ENCODE measurements around the gene NSUN7. TPM values are rescaled to one million over a fixed set of nuclear protein-coding genes. Genes with fewer than 3 reads are reported as not detected.
"Not testable (repeated sequence)": the region's sequence is repeated elsewhere in the genome, so short reads cannot be mapped to it uniquely, and the experiment has no call there.

NSUN7 gene
- total RNA-seq, 1 experiment from 2014 or later: not detected

DNA sequence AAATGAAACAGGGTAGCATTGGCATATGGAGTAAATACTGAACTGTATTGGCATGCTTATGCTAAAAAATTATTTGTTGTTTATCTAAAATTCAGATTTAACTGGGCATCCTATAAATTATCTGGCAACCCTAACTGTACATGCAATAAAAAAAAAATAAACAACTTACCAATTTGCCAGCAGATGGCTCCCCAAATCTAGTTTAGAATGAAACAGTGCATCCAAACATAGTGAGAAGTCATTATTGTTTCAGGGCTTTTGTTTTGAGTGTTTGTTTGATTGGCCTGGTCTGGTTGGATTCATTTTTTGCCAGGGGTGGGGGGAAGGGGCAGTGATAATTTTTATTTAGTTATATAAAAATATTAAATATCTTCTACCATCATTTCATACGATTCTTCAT lies 12.8 kb upstream of the NSUN7 start:
- DNase-seq (ENCODE audit: low spot score): peak; percentile 51

DNA sequence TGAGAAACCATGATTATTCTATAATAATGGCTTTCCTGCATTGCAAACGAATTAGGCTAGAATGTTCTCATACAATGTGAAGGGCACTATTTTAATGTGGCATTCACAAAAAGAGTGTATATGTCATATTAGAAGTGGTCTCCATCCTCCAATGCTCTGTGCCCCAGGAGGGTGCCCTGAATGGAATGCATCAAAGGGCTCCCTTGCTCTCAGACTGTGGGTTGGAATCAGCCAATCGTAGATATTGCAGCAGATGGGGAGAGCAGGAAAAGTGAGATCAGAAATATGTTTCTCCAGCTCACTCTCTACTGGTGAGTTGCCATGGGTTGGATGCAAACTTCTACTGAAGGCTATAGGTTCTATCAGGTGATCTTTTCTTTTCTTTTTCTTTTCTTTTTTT lies 11.9 kb upstream of the NSUN7 start:
- no peak for DNase-seq (ENCODE audit: low spot score)

DNA sequence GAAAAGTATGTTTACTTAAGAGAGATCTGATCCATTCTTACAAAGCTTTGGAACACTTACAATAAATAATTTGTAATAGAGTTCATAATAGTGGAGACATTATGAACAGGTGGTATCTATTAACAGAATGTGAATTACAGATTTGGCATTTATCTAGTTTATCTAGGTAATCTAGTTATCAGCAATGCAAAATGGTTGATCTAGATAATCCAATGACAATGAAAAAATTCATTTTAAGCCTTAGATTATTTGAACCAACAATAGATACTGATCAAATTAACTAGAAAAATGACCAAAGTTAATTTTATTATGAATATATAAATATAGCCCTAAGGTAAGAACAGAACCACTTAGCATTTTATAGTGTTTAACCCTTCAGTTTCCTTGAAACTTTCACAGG lies 10.4 kb upstream of the NSUN7 start:
- DNase-seq (ENCODE audit: low spot score): no peak

DNA sequence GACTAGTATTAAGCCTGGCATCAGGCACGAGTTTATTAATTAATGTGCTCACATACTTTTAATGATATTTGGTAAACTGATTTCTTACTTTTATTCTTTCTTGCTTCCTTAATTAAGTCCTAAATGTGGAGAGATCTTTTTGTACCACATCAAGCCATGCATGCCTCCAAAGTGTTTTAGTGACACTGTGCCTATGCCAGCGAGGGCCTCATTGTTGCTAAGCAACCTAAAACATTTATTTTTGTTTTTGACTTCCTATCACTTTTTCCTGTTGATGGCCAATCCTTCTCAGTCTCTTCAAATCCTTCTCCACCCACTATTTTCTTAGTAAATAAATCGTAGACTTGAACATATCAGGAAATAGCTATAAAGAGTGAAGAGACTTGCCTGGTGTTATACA lies 5.5 kb upstream of the NSUN7 start:
- no peak for DNase-seq (ENCODE audit: low spot score)

DNA sequence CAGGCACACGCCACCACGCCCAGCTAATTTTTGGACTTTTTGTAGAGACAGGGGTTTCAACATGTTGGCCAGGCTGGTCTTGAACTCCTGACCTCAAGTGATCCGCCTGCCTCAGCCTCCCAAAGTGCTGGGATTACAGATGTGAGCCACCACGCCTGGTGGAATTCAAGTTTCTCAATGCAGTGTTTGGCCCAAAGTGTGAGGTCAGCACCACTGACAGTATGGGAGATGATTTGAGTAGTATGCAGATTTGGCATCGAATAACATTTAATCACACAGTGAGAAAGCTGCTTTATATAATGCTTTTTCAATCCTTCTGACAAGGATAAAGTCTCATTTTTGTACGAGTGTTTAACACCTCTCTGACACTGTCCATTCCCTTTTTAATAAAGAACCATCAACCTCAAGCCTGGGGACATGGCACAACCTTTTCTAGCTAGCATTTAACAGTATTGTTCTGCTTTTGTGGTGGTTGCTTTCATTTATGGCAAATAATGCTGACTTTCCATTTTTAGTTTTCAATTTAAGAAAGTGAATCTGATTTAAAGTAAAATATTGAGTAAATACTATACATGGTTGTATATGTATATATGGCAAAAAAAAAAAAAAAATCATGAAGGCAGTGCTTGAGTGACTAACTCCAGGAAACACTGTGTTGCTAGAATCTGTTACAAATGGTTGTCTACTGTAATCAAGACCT lies 4.3 kb upstream of the NSUN7 start:
- no peak for DNase-seq (ENCODE audit: low spot score)

DNA sequence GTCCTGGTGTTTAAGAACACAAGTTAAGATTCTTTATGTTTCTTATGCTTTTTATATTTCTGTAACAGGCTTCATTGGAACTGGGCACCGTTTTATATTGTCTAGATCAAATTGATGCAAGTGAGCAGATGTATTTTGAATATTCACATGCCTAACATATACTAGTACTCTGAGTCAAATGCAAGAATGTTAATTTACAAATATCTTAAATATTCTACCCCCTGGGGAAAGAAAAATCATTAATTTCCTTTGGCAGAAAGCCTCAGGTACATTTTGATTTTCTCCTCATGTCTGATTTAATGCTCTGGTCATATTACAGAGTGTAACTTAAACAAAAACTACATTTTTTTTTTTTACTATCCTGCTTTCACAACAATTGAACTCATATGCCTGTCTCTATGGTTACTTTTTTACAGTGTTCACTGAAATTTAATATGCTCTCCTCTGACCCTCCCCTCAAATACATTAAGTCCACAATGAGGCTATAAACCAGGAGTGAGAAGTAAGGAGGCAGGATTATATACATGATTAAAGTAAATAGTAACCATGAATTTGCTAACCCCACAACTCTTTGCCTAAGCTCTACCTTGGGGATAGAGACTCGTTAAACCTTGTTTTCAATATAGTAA lies 2.4 kb upstream of the NSUN7 start:
- DNase-seq (ENCODE audit: low spot score): no peak

- no peak for DNase-seq (ENCODE audit: low spot score)
Observed at GRCh38 chr4:40750461-40751258, 905 bp downstream of the NSUN7 start.

GRCh38 chr4:40755616-40756015 lies 5.9 kb downstream of the NSUN7 start:
- DNase-seq (ENCODE audit: low spot score): no peak

DNA sequence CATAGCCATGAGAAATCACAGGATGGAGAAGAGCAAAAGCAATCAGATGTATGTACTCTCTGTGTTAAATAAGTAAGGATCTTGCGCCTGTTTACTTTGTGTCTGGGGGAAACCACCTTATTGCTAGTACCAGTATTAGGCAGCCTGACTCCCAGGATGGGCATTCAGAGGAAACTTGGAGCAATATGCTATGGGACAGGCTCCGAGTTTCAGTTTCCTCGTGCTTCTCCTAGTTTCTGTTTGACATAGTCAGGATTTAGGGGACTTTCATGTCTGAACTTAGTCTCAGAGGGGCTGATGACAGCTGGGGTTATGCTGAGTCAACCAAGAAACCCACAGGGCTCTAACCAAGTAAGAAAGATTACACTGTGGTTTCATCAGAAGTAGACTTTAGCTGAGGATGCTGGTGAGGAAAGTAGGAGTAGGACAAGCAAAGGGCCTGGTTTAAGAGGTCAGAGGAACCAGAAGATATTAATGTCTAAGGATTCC lies 13.5 kb downstream of the NSUN7 start:
- peak; percentile 74 for DNase-seq (ENCODE audit: low spot score)

- no peak for DNase-seq (ENCODE audit: low spot score)
Observed at GRCh38 chr4:40769266-40769665, 19.5 kb downstream of the NSUN7 start.

GRCh38 chr4:40778090-40778489 lies 28.3 kb downstream of the NSUN7 start:
- DNase-seq (ENCODE audit: low spot score): no peak

GRCh38 chr4:40782876-40783275 lies 33.1 kb downstream of the NSUN7 start:
- no peak for DNase-seq (ENCODE audit: low spot score)

- DNase-seq (ENCODE audit: low spot score): no peak
Observed at GRCh38 chr4:40785727-40786126, 36.0 kb downstream of the NSUN7 start.

DNA sequence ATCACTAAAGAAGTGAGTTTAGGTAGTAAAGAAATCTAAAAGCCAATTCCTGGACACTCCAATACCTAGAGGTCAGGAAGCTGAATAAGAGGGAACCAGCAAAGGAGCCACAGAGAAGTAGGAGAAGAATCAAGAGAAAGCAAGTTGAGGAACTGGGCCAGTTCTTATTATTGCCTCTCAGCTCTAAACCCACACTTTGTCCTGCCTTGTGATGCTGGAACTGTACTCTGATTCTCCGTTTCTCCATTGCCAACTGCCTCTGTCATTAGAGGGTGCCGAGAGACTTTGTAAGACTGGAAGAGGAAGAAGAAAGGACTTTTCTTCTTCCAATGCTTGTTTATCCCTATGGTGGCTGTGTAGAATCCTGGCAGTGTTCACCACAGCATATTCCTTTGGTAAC lies 38.6 kb downstream of the NSUN7 start:
- no peak for DNase-seq (ENCODE audit: low spot score)

DNA sequence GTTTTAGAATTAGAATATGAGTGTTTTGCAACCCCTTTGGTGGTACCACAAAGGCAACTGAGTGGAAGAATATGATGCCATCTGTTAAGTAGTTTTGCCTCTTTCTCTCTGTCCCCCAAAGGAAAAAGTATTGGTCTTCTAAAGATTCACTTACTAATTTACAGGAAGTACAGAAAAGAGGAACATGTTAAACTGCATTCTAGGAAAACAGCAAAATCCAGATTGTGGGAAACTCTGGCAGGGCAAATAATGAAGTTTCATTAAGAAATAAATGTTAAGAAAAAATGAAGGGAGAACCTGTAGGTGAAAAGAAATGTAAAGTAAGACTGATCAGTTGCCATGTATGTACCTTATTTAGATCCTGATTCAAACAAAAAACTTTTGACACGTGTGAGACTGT lies 39.3 kb downstream of the NSUN7 start:
- no peak for DNase-seq (ENCODE audit: low spot score)

GRCh38 chr4:40789771-40790170 lies 40.0 kb downstream of the NSUN7 start:
- DNase-seq (ENCODE audit: low spot score): no peak

- DNase-seq (ENCODE audit: low spot score): no peak
Observed at GRCh38 chr4:40800064-40800463, 50.3 kb downstream of the NSUN7 start.

DNA sequence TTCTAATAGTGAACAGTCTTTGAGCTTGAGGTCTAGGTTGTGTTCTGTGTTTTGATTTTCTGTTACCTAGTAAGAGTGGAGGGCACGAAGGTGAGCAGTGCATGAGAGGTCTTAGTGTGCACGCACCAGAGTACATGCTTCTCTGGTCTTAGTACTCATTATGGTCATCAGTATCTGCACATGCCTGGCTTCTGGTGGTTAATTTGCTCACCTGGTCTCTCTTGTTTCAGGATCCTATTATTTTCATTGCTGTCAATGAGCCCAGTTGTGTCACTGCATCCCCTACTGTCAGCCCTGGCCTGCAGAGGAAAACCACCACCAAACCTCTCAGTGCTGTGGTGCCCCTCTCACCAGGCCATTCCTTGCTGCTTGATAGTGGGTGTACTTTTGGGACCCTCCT lies 54.8 kb downstream of the NSUN7 start:
- DNase-seq (ENCODE audit: low spot score): no peak

- no peak for DNase-seq (ENCODE audit: low spot score)
Observed at GRCh38 chr4:40808926-40809457, 59.2 kb downstream of the NSUN7 start.

- DNase-seq (ENCODE audit: low spot score): no peak
Observed at GRCh38 chr4:40811956-40812355, 62.2 kb downstream of the NSUN7 start.

- no peak for DNase-seq (ENCODE audit: low spot score)
Observed at GRCh38 chr4:40812386-40812785, 62.6 kb downstream of the NSUN7 start.

DNA sequence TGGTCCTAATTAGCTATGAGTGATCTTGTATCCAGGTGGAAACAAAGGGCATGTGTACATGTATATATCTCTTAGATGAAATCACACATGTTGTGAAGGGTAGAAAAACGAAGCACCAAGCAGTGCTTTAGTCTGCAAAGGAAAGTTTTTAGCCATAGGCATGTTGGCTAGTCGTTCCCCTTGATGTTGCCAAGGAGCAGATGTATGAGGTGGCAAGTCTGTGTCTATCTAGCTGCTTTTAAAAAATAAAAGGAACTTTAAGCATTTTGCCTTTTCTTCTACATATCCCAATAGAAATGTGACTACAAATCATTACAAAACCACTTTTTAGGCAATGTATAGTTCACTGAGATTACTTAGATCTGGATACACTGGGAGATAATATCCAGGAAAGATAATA lies 63.1 kb downstream of the NSUN7 start:
- DNase-seq (ENCODE audit: low spot score): no peak

GRCh38 chr4:40817157-40817556 lies 67.4 kb downstream of the NSUN7 start:
- DNase-seq (ENCODE audit: low spot score): not testable (repeated sequence)

All from H4 (cell line).